Measurements from ENCODE around the gene SLC4A2.

Gene SLC4A2

DNA sequence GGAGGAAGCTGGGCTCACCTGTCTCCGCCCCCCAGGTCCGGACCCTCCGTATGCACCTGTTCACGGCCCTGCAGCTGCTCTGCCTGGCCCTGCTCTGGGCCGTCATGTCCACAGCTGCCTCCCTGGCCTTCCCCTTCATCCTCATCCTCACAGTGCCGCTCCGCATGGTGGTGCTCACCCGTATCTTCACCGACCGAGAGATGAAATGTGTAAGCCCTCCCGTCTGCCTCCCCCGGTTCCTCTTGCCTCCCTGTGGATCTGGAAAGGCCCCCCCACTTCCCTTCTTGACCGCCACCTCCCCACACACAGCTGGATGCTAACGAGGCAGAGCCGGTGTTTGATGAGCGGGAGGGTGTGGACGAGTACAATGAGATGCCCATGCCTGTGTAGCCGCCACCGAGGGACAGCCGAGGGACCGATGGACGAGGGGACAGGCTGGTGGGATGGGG lies 16.6 kb downstream of the SLC4A2 start:
- TF ChIP-seq, protein P1, sequence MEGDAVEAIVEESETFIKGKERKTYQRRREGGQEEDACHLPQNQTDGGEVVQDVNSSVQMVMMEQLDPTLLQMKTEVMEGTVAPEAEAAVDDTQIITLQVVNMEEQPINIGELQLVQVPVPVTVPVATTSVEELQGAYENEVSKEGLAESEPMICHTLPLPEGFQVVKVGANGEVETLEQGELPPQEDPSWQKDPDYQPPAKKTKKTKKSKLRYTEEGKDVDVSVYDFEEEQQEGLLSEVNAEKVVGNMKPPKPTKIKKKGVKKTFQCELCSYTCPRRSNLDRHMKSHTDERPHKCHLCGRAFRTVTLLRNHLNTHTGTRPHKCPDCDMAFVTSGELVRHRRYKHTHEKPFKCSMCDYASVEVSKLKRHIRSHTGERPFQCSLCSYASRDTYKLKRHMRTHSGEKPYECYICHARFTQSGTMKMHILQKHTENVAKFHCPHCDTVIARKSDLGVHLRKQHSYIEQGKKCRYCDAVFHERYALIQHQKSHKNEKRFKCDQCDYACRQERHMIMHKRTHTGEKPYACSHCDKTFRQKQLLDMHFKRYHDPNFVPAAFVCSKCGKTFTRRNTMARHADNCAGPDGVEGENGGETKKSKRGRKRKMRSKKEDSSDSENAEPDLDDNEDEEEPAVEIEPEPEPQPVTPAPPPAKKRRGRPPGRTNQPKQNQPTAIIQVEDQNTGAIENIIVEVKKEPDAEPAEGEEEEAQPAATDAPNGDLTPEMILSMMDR (IDR thresholded peaks at IDR 0.05; ENCODE audit: low read depth, low read length), result no peak
- no peak overlapping the region for H3K4me3 ChIP-seq (ENCODE audit: low read depth, low read length)

DNA sequence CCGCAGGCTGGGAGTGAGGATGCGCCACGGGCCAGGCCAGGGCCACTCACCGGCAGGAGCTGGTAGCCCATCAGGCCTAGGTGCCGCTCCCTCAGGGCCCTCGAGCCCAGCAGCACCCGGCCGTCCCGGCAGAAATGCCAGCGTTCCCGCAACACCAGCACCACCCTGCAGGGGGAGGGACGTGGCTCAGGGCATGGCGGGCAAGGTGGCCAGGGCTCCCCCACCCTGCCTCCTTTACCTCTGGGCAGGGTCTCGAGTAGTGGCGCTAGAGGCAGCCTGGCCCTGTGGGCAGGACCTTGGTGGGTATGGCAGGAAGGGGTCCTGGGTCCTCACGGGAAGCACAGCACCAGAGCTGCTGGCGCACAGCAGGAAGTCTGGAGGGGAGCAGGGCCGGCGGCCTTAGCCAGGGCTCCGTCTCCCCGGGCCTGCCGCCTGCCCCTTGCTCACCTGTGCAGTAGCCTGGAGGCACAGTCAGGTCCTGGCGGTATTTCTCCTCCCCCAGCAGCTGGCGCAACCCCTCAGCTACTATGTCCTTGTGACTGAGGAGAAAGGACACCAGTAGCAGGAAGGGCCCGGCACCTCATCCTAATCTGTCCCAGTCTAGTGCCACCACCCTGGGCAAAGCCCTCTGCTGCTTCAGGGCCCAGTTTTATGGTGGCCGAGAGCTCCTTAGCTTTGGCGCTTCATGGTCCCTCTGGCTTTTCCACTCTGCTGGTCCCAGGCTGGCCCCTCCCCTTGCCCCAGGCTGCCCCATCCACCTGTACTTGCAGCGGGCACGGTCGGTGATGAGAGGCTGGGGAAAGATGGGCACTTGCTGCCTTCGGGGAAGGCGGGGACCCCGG lies 17.7 kb downstream of the SLC4A2 start:
- no peak overlapping the region for H3K4me3 ChIP-seq (ENCODE audit: low read depth, low read length)
- TF ChIP-seq, protein P1 (IDR thresholded peaks at IDR 0.05; ENCODE audit: low read depth, low read length), result peak; percentile 41; the same call in 1 of the 2 replicates

DNA sequence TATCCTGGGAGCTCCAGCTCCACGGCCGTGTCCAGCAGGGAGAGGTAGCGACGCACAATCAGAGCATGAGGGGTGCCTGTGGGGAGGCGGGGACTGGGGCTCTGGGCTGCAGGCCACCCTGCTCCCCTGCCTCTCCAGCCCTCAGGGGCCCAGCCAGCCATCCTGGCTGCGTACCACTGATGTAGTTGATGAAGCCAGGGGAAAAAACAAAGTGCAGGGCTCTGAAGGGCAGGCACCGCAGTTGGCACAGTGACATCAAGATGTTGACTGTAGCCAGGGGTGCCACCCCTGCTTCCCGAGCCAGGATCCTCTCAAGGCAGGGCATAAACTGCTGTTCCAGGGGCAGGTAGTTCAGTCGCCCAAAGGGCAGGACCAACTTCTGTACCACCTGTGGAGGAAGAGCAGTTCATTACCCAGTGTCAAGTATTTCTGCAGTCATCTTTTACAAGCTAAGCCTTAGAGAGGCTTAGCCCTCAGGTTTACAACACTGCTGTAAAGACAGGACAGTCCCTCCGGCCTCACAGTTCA lies 18.4 kb downstream of the SLC4A2 start:
- H3K4me3 ChIP-seq (ENCODE audit: low read depth, low read length), result no peak overlapping the region
- TF ChIP-seq, protein P1 (IDR thresholded peaks at IDR 0.05; ENCODE audit: low read depth, low read length), result no peak

DNA sequence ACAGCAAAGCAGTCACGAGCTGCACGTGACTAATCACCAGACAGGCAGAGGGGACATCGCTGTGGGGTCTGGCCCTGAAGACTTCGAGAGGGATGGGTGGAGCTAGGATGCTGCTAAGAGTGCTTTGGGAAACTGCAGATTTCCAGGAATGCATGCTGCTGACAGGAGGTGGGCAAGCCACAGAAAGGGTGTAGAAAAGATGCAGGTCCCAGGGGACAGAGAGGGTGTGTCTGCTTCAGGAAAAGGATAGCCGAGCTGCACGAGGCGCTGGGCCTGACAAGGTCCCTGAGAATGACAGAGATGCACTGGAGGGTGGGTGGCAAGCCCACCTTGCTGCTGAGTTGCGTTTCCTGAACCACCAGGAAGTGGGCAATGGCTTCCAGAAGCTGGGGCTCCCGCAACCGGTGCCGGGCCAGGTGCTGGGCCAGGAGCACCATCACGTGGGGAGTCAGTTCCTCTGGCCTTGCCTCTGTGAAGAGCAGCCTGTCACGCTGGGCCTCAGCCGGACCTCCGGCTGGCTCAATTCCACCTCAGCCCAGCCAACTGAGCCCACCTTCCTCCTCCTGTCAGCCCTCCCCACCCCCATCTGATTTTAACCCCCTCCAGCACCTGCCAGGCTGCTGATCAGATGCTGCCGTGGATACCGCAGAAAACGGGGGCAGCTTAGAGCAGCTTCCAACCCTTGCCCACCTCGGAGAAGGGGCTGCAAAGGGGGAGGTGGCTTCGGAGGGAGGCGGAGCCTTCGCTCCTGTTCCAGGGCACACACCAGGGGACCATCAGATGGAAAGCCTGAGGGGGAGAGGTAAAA lies 19.0 kb downstream of the SLC4A2 start:
- no peak overlapping the region for H3K4me3 ChIP-seq (ENCODE audit: low read depth, low read length)

DNA sequence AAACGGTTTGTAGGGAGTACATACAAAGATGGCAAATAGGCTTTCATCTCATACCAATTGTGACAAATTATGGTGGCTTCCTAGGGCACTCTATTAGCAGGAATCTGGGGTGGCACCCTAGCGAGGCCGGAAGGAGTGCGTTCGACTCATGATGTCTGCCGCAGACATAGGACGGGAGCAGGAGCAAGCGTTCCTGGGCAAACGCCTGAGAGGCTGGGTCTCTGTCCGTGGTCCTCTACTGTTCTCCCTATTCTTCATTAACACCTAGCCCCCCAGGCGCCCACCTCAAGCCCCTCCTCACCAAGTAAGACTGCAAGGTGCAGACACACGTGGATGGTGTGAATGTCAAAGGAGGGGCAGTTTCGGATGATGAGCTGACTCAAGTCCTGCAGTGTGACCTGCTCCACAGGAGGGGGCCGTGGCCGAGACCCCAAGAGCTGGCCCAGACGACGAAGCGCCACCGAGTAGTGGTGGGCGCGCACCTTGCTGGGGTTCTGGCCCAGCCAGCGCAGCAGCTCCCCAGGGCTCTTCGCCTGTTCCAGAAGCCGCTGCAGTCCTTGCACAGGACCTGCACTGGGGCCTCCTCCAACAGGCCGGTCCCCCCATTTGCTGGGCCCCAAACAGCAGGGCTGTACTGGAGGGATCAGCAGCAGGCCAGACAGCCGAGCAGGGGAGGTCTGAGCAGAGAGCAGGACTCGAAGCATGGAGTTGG lies 20.0 kb downstream of the SLC4A2 start:
- TF ChIP-seq, protein P1 (IDR thresholded peaks at IDR 0.05; ENCODE audit: low read depth, low read length), result no peak
- H3K4me3 ChIP-seq (ENCODE audit: low read depth, low read length), result peak overlapping the region; percentile 88

More for the DNA sequence above, 19.0 kb downstream of the SLC4A2 start:
- TF ChIP-seq, protein P1 (IDR thresholded peaks at IDR 0.05; ENCODE audit: low read depth, low read length), result no peak

DNA sequence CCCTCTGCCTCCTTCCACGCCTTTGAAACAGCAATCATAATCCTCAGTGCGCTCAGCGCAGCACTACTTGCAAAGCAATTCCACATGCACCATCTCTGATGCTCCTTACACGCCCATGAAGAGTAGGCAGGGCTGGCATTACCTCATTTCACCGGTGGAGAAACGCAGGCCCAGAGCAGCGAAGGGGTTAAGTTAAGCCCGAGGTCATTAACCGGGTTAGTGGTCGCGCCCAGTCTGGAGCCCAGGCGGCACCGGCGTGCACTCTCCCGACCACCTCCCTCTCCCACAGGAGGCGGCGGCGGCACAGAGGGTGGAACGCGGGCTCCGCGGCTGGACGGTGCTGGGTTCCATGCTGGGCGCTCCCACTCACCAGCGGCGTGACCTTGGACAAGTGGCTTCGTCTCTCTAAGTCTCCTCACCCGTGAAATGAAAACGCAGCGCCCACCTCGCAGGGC lies 20.7 kb downstream of the SLC4A2 start:
- TF ChIP-seq, protein P1 (IDR thresholded peaks at IDR 0.05; ENCODE audit: low read depth, low read length), result no peak
- H3K4me3 ChIP-seq (ENCODE audit: low read depth, low read length), result peak overlapping the region; percentile 88
